ENCODE measurements around the gene CTDSPL. TPM values are rescaled to one million over a fixed set of nuclear protein-coding genes. Genes with fewer than 3 reads are reported as not detected.

Gene CTDSPL
- total RNA-seq, 1 experiment from 2014 or later: 16.6 TPM

- no peak for TF ChIP-seq SIN3A (IDR thresholded peaks at IDR 0.05; ENCODE audit: borderline replicate concordance, insufficient read depth, low read depth, low read length)
- TF ChIP-seq TCF7L2 (IDR thresholded peaks at IDR 0.05; ENCODE audit: low read depth, low read length): no peak
- TF ChIP-seq REST (IDR thresholded peaks at IDR 0.05; ENCODE audit: insufficient read depth in 1 of 2, low read depth in 2 of 2, low read length in 1 of 2): no peak
- TF ChIP-seq POLR2AphosphoS5 (IDR thresholded peaks at IDR 0.05; ENCODE audit: low read depth, low read length): no peak
- no peak for TF ChIP-seq CTCF (IDR thresholded peaks at IDR 0.05)
- intact Hi-C loops (cut with micrococcal nuclease; ENCODE audit: unreplicated experiment): no loop called here
- ATAC-seq: no peak
Measured at GRCh38 chr3:37999836-38000235, 138.2 kb downstream of the CTDSPL start.

DNA sequence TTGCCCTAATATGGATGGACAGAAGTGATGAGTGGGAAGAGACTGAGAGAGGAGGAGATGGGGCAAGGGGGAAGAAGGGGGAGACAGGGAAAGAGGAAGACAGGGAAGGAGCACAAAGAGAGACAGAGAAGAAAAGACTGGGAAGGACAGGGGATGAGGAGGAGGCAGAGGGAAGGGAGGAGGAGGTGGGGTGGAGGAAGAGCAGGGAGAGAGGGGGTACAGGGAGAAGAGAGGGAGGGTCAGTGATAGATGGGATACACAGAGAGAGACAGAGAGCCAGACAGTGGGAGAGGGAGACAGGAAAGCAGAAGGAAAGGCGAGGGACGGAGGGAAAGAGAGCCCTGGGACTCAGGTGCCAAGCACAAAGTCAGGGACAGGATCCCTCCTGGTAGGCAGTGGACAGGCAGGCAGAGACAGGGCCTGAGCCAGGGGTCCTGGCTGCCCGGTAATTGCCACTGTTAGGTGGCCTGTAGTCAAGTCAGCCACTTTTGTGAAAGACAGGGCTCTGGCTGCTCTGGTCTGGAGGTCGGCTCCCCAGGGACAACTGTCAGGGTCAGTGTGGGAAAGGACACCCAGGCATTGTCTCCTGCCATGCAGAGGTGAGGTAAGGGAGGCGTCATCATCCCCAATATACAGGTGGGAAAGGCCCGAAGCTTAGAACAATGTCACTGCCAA is 138.7 kb downstream of the CTDSPL start:
- ChIA-PET POLR2A (no interaction called here), CTCF (no interaction called here)
- in situ Hi-C loops (cut with HindIII; ENCODE audit: low pct_unique_long_range_greater_than_20kb, low sequenced_read_pairs): no loop called here
- ATAC-seq (no peak), DNase-seq (ENCODE audit: low read depth, low spot score) (no peak)
- H3K4me1 ChIP-seq (ENCODE audit: control insufficient read depth, insufficient read depth, low read length): 0 out of 2 replicates have a peak, but pooled peaks cover 4% of the 10 kb centered on the region
- intact Hi-C loops (cut with micrococcal nuclease; ENCODE audit: unreplicated experiment): no loop called here
- no peaks in the 10 kb centered on the region for H3K36me3 ChIP-seq (ENCODE audit: control insufficient read depth, insufficient read depth, low read length)
- H3K9me3 ChIP-seq (ENCODE audit: control insufficient read depth, insufficient read depth, low read depth, low read length): no peaks in the 10 kb centered on the region
- H3K27ac ChIP-seq (ENCODE audit: low read length): no peak overlapping the region
- no peak for TF ChIP-seq SIN3A (IDR thresholded peaks at IDR 0.05; ENCODE audit: borderline replicate concordance, insufficient read depth, low read depth, low read length)
- no peak for TF ChIP-seq TCF7L2 (IDR thresholded peaks at IDR 0.05; ENCODE audit: low read depth, low read length)
- no peak for TF ChIP-seq REST (IDR thresholded peaks at IDR 0.05; ENCODE audit: insufficient read depth in 1 of 2, low read depth in 2 of 2, low read length in 1 of 2)
- TF ChIP-seq POLR2AphosphoS5 (IDR thresholded peaks at IDR 0.05; ENCODE audit: low read depth, low read length): no peak
- no peak for TF ChIP-seq CTCF (IDR thresholded peaks at IDR 0.05)
- H3K27me3 ChIP-seq (ENCODE audit: control insufficient read depth, insufficient read depth, low read length): no peaks in the 10 kb centered on the region
- no TSS peak for BruUV-seq (replicated peaks)
- no peak overlapping the region for H3K4me3 ChIP-seq (ENCODE audit: low read depth in 2 of 2, low read length in 2 of 2)

More at GRCh38 chr3:37999836-38000235, 138.2 kb downstream of the CTDSPL start:
- Histone ChIP-seq H3K36me3 (ENCODE audit: control insufficient read depth, insufficient read depth, low read length) (no peaks in the 10 kb centered on the region), H3K4me1 (ENCODE audit: control insufficient read depth, insufficient read depth, low read length) (0 out of 2 replicates have a peak, but pooled peaks cover 4% of the 10 kb centered on the region), H3K9me3 (ENCODE audit: control insufficient read depth, insufficient read depth, low read depth, low read length) (no peaks in the 10 kb centered on the region), H3K4me3 (ENCODE audit: low read depth in 2 of 2, low read length in 2 of 2) (no peak overlapping the region), H3K27me3 (ENCODE audit: control insufficient read depth, insufficient read depth, low read length) (no peaks in the 10 kb centered on the region), H3K27ac (ENCODE audit: low read length) (no peak overlapping the region)
- ChIA-PET POLR2A (no interaction called here), CTCF (no interaction called here)
- TSS peak; percentile 75 for BruUV-seq (replicated peaks)
- no peak for DNase-seq (ENCODE audit: low read depth, low spot score)
- in situ Hi-C loops (cut with HindIII; ENCODE audit: low pct_unique_long_range_greater_than_20kb, low sequenced_read_pairs): no loop called here
